Activated naive CD4-positive, alpha-beta T cell treated with anti-CD3 and anti-CD28 coated beads for 36 hours (primary cell): Measurements from ENCODE around the gene SLC39A11. TPM values are rescaled to one million over a fixed set of nuclear protein-coding genes. Genes with fewer than 3 reads are reported as not detected.

Experiments used
- CTCF ChIA-PET: fragments of 350-600 bp; sonication (Branson Sonifier 250); formaldehyde crosslinking; loops from one replicate; lab custom pipeline; 2021; ENCODE audit warnings: antibody characterized with exemption; lab: Charles Lee
- DNase-seq: peaks from one replicate; pipeline ENCODE4 v3.0.0-alpha.2; 2020
- H3K27ac Mint-ChIP-seq: one replicate; pipeline ENCODE4 v1.8.0; 2021; ENCODE audit warnings: mild to moderate bottlenecking, mixed read lengths
- H3K27me3 Mint-ChIP-seq: one replicate; pipeline ENCODE4 v1.8.0; 2021; ENCODE audit warnings: low read depth, mixed read lengths
- H3K36me3 Mint-ChIP-seq: one replicate; pipeline ENCODE4 v1.8.0; 2021; ENCODE audit warnings: low read depth, mixed read lengths
- H3K4me1 Mint-ChIP-seq: one replicate; pipeline ENCODE4 v1.8.0; 2021; ENCODE audit warnings: low read depth, mixed read lengths
- H3K4me3 Mint-ChIP-seq: one replicate; pipeline ENCODE4 v1.8.0; 2021; ENCODE audit warnings: mild to moderate bottlenecking, moderate library complexity, mixed read lengths
- H3K9me3 Mint-ChIP-seq: one replicate; pipeline ENCODE4 v1.8.0; 2021; ENCODE audit warnings: mixed read lengths
- intact Hi-C: fragments of 100-400 bp; cut with micrococcal nuclease; formaldehyde crosslinking; loops from one replicate; pipeline ENCODE4 v1.15.1; 2023
- total RNA-seq, 2 experiments: library from RNA; stranded (reverse); gene quantifications; one replicate each; pipeline ENCODE4 v1.2.3, GENCODE V29; 2021

SLC39A11 gene
- total RNA-seq, 2 experiments from 2014 or later: 14.0 to 16.4 TPM

GRCh38 chr17:72879877-72880276 is 212.6 kb downstream of the SLC39A11 start:
- H3K27me3 Mint-ChIP-seq: no peaks in the 10 kb centered on the region
- intact Hi-C loops: no loop called here
- no peaks in the 10 kb centered on the region for H3K4me1 Mint-ChIP-seq
- CTCF ChIA-PET: no interaction called here
- no peak for DNase-seq
- no peak overlapping the region for H3K27ac Mint-ChIP-seq
- no peak overlapping the region for H3K4me3 Mint-ChIP-seq
- H3K36me3 Mint-ChIP-seq: peaks cover 54% of the 10 kb centered on the region
- H3K9me3 Mint-ChIP-seq: peaks cover 35% of the 10 kb centered on the region

GRCh38 chr17:72878975-72879660 is 213.4 kb downstream of the SLC39A11 start:
- H3K27me3 Mint-ChIP-seq: no peaks in the 10 kb centered on the region
- H3K4me3 Mint-ChIP-seq: no peak overlapping the region
- CTCF ChIA-PET: no interaction called here
- H3K9me3 Mint-ChIP-seq: peaks cover 35% of the 10 kb centered on the region
- H3K36me3 Mint-ChIP-seq: peaks cover 60% of the 10 kb centered on the region
- no peak overlapping the region for H3K27ac Mint-ChIP-seq
- intact Hi-C loops: no loop called here
- H3K4me1 Mint-ChIP-seq: no peaks in the 10 kb centered on the region
- DNase-seq: no peak

GRCh38 chr17:72877348-72877747 is 215.1 kb downstream of the SLC39A11 start:
- Mint-ChIP-seq H3K4me1 (no peaks in the 10 kb centered on the region), H3K27me3 (no peaks in the 10 kb centered on the region), H3K27ac (no peak overlapping the region), H3K36me3 (peaks cover 56% of the 10 kb centered on the region), H3K9me3 (peaks cover 33% of the 10 kb centered on the region), H3K4me3 (no peak overlapping the region)
- no peak for DNase-seq
- intact Hi-C loops: no loop called here
- CTCF ChIA-PET: no interaction called here

- intact Hi-C loops: no loop called here
- no peak overlapping the region for H3K27ac Mint-ChIP-seq
- CTCF ChIA-PET: no interaction called here
- DNase-seq: no peak
- H3K36me3 Mint-ChIP-seq: peaks cover 51% of the 10 kb centered on the region
- no peaks in the 10 kb centered on the region for H3K4me1 Mint-ChIP-seq
- H3K9me3 Mint-ChIP-seq: peaks cover 31% of the 10 kb centered on the region
- no peak overlapping the region for H3K4me3 Mint-ChIP-seq
- H3K27me3 Mint-ChIP-seq: no peaks in the 10 kb centered on the region
Measured at GRCh38 chr17:72876413-72876812, 216.1 kb downstream of the SLC39A11 start.

- DNase-seq: no peak
- Mint-ChIP-seq H3K9me3 (peaks cover 30% of the 10 kb centered on the region), H3K27ac (no peak overlapping the region), H3K4me1 (no peaks in the 10 kb centered on the region), H3K36me3 (peaks cover 50% of the 10 kb centered on the region), H3K4me3 (no peak overlapping the region), H3K27me3 (no peaks in the 10 kb centered on the region)
- intact Hi-C loops: no loop called here
- CTCF ChIA-PET: no interaction called here
Measured at GRCh38 chr17:72875361-72875760, 217.1 kb downstream of the SLC39A11 start.

- Mint-ChIP-seq H3K27me3 (no peaks in the 10 kb centered on the region), H3K4me3 (no peak overlapping the region), H3K4me1 (peaks cover 7% of the 10 kb centered on the region), H3K9me3 (peaks cover 14% of the 10 kb centered on the region), H3K27ac (no peak overlapping the region), H3K36me3 (peaks cover 29% of the 10 kb centered on the region)
- no peak for DNase-seq
- CTCF ChIA-PET: no interaction called here
- intact Hi-C loops: no loop called here
Measured at GRCh38 chr17:72872396-72872795, 220.1 kb downstream of the SLC39A11 start.

GRCh38 chr17:72870367-72870985 is 222.0 kb downstream of the SLC39A11 start:
- Mint-ChIP-seq H3K4me3 (no peak overlapping the region), H3K4me1 (peaks cover 11% of the 10 kb centered on the region), H3K27ac (no peak overlapping the region), H3K36me3 (peaks cover 19% of the 10 kb centered on the region), H3K9me3 (no peaks in the 10 kb centered on the region), H3K27me3 (no peaks in the 10 kb centered on the region)
- intact Hi-C loops: no loop called here
- CTCF ChIA-PET: no interaction called here
- DNase-seq: no peak

- Mint-ChIP-seq H3K4me1 (peaks cover 11% of the 10 kb centered on the region), H3K36me3 (peaks cover 14% of the 10 kb centered on the region), H3K9me3 (no peaks in the 10 kb centered on the region), H3K4me3 (no peak overlapping the region), H3K27me3 (no peaks in the 10 kb centered on the region), H3K27ac (no peak overlapping the region)
- DNase-seq: no peak
- CTCF ChIA-PET: interaction anchor here (0.6 kb wide), 1 partner anchor 122 kb away, joined by 3 read pairs; no protein-coding TSS in a partner anchor
- intact Hi-C loops: no loop called here
Measured at GRCh38 chr17:72869630-72870029, 222.9 kb downstream of the SLC39A11 start.

GRCh38 chr17:72865954-72866353 is 226.5 kb downstream of the SLC39A11 start:
- peaks cover 25% of the 10 kb centered on the region for H3K4me1 Mint-ChIP-seq
- no peak overlapping the region for H3K27ac Mint-ChIP-seq
- no peak for DNase-seq
- H3K36me3 Mint-ChIP-seq: peaks cover 10% of the 10 kb centered on the region
- intact Hi-C loops: no loop called here
- no peak overlapping the region for H3K4me3 Mint-ChIP-seq
- CTCF ChIA-PET: interaction anchor here (0.6 to 1.0 kb wide), 3 partner anchors 139 to 808 kb away, joined by 3 to 5 read pairs (median 5); no protein-coding TSS in a partner anchor
- no peaks in the 10 kb centered on the region for H3K27me3 Mint-ChIP-seq
- no peaks in the 10 kb centered on the region for H3K9me3 Mint-ChIP-seq

- H3K4me1 Mint-ChIP-seq: peaks cover 25% of the 10 kb centered on the region
- CTCF ChIA-PET: no interaction called here
- H3K27me3 Mint-ChIP-seq: no peaks in the 10 kb centered on the region
- DNase-seq: no peak
- H3K4me3 Mint-ChIP-seq: no peak overlapping the region
- H3K9me3 Mint-ChIP-seq: no peaks in the 10 kb centered on the region
- H3K36me3 Mint-ChIP-seq: peaks cover 14% of the 10 kb centered on the region
- intact Hi-C loops: no loop called here
- no peak overlapping the region for H3K27ac Mint-ChIP-seq
Measured at GRCh38 chr17:72863526-72864211, 228.8 kb downstream of the SLC39A11 start.

GRCh38 chr17:72862276-72862999 is 230.1 kb downstream of the SLC39A11 start:
- H3K4me3 Mint-ChIP-seq: no peak overlapping the region
- intact Hi-C loops: no loop called here
- H3K27me3 Mint-ChIP-seq: no peaks in the 10 kb centered on the region
- peaks cover 19% of the 10 kb centered on the region for H3K4me1 Mint-ChIP-seq
- no peak for DNase-seq
- H3K36me3 Mint-ChIP-seq: peaks cover 14% of the 10 kb centered on the region
- H3K9me3 Mint-ChIP-seq: no peaks in the 10 kb centered on the region
- CTCF ChIA-PET: no interaction called here
- no peak overlapping the region for H3K27ac Mint-ChIP-seq

GRCh38 chr17:72861811-72862210 is 230.7 kb downstream of the SLC39A11 start:
- Mint-ChIP-seq H3K27ac (no peak overlapping the region), H3K27me3 (no peaks in the 10 kb centered on the region), H3K9me3 (no peaks in the 10 kb centered on the region), H3K4me1 (peaks cover 17% of the 10 kb centered on the region), H3K36me3 (peaks cover 11% of the 10 kb centered on the region), H3K4me3 (no peak overlapping the region)
- CTCF ChIA-PET: no interaction called here
- intact Hi-C loops: no loop called here
- DNase-seq: no peak
